AG08395 (cell line): ENCODE data around the gene PRND.
"Not testable (repeated sequence)": the region's sequence is repeated elsewhere in the genome, so short reads cannot be mapped to it uniquely, and the experiment has no call there.

ENCODE experiments used
- DNase-seq: peaks from one replicate; pipeline ENCODE4 v3.0.0; 2012; ENCODE audit warnings: mixed read lengths, low spot score

The PRND gene

GRCh38 chr20:4737857-4738627 is 16.3 kb downstream of the PRND start:
- DNase-seq = no peak

DNA sequence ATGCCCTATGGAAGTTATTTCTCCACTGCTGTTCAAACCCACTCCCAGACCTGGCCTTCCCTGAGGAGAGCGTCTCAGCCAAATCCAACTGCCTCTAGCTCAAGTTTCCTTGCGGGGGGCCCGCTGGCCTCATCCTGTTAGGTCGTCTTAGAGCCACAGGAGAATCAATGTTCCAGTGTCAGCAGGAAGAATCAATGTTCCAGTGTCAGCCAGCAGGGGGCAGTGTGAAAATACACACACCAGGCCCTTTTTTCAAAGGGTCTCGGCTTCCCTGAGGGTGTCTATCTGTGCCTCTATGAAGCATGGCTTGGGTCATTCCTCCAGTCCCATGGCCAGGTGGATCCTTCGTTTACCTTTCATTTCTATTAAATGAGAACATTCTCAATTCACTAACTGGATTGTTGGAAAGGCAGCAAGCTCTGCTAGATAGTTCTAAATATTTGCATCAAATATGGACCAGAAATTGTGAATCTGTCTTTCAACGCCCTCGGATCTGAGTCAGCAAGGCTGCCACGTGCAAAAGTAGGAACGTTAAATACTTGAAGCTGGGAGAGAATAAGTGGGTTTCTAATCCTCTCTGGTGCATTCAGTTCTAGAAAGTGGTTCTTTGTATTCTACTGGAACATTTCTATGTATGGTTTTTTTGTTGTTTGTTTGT is 19.2 kb downstream of the PRND start:
- peak; percentile 49 for DNase-seq

- DNase-seq = no peak
Observed at GRCh38 chr20:4748847-4749246, 27.1 kb downstream of the PRND start.

GRCh38 chr20:4749326-4749725 is 27.6 kb downstream of the PRND start:
- no peak for DNase-seq

DNA sequence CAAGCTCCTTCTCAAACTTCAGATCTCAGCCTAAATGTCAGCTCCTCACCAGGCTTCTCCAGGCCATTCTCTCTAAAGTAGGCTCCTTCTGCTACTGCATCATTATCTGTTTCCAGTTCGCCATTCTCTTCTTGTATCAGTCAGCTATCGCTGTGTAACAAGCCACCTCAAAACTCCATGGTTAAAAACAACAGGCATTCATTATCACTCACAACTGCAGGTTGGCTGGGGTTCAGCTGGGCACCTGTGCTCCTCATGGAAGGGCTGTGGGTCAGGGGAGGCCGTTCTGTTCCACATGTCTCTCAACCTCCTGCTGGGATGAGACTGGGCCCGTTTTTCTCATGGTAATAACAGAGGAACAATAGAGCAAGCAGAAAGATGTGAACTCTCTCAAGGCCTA is 28.7 kb downstream of the PRND start:
- no peak for DNase-seq

- DNase-seq = not testable (repeated sequence)
Observed at GRCh38 chr20:4759100-4759884, 37.6 kb downstream of the PRND start.

GRCh38 chr20:4763261-4763660 is 41.6 kb downstream of the PRND start:
- DNase-seq = no peak

DNA sequence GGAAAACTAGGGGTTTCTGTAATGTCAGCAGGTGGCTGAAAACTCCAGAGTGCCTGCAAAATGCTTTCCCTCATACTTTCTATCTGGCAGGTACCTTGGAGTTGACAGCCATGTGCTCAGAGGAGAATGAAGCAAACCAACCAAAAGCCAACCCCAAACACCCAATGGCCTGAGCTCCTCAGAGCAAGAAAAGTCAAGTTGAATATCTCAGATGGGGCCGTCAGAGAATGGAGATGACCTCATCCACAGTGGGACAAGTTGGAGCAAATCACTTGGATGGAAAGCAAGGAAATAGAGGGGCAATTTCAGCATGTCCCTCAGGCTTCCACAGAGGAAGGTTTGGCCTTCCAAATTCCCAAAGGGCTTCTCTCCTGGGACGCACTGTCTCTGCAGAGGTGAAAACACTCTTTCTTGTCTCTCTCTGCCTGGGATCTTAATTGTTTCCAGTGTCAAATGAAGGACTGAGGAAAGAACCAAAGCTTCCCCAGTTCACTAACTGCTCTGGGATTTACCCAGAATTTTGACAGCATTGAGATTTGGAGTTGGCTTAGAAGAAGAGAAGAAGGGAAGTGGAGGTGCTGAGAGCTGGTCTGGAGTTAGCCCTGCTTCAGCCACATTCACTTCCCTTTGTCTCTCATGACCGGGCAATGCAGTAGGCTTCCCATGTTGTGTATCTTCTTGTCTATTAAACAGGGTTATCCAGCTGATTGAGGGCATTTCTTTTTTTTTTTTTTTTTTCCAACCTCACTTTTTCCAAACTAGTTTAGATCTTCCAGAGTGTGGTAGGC is 42.2 kb downstream of the PRND start:
- no peak for DNase-seq

- no peak for DNase-seq
Observed at GRCh38 chr20:4764805-4765204, 43.1 kb downstream of the PRND start.

GRCh38 chr20:4765681-4766080 is 44.0 kb downstream of the PRND start:
- DNase-seq = no peak

- no peak for DNase-seq
Observed at GRCh38 chr20:4766631-4767030, 44.9 kb downstream of the PRND start.

- DNase-seq = no peak
Observed at GRCh38 chr20:4767084-4767483, 45.4 kb downstream of the PRND start.

GRCh38 chr20:4769328-4769727 is 47.6 kb downstream of the PRND start:
- no peak for DNase-seq

DNA sequence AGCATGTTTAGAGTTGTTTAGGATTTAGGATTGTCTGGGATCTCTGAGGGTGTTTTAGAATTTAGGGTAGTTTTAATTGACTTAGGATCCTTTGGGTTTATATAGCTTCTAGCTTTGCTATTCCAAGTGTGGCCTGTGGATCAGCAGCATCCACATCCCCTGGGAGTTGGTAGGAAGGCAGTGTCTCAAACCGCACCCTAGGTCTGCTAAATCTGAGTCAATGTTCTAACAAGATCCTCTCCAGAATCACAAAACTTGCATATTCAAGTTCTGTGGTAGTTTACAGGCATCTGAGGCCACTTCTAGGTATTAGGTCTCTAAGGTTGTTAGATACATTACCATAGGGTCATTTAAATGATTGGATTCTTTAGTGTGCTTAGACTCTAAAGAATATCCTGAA is 48.3 kb downstream of the PRND start:
- no peak for DNase-seq

DNA sequence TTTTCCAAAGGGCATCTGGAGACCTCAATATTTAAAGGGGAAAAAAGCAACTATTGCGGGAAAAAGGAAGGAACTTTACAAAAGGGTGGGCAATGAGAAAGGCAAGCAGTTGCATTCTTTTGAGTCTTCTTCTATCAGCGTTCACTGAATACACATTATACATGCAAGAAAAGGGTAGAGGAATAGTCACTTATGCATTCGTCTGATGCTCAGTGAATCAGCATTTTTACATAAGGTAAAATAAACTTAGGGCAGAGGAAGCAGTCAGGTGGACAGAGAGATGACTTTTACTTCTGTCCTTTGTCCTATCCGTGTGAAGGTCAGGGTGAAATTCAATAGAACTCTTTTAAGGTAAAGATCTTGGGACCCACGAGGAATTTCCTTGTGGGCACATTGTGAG is 49.3 kb downstream of the PRND start:
- DNase-seq = no peak

- no peak for DNase-seq
Observed at GRCh38 chr20:4772132-4772531, 50.4 kb downstream of the PRND start.

DNA sequence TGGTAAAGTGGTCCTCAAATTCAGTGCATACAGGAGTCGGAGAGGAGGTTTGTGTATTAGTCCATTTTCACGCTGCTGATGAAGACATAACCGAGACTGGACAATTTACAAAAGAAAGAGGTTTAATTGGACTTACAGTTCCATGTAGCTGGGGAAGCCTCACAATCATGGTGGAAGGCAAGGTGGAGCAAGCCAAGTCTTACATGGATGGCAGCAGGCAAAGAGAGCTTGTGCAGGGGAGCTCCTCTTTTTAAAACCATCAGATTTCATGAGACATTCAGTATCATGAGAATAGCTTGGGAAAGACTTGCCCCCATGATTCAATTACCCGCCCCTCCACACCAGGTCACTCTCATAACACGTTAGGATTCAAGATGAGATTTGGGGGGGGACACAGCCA is 51.3 kb downstream of the PRND start:
- DNase-seq = not testable (repeated sequence)

GRCh38 chr20:4773736-4774135 is 52.0 kb downstream of the PRND start:
- DNase-seq = no peak

DNA sequence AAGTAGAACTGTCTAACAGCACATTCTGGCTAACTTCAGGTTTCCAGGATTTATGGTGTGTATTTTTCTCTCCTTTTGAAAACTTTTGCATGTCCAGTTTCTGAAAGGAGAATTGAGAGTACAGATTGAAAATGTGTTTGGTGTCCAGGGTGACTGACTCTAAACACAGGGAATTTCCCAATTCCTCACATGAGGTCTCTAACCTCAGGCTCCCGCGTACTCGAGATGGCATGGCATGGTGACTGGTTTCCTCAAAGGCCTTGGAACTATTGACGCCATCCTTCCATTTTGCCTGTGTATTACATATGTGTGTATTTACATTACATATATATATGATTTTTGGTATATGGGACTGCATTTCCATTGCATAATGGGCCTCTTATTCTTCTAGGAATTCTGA is 52.5 kb downstream of the PRND start:
- peak; percentile 24 for DNase-seq

- DNase-seq = no peak
Observed at GRCh38 chr20:4775322-4776078, 53.8 kb downstream of the PRND start.

- no peak for DNase-seq
Observed at GRCh38 chr20:4776079-4776630, 54.4 kb downstream of the PRND start.
